Measurements from ENCODE around the gene PRKAG2. TPM values are rescaled to one million over a fixed set of nuclear protein-coding genes. Genes with fewer than 3 reads are reported as not detected.
"Not testable (repeated sequence)": the region's sequence is repeated elsewhere in the genome, so short reads cannot be mapped to it uniquely, and the experiment has no call there.

Gene PRKAG2
- total and polyA plus RNA-seq, 4 donors = 36.7 to 46.1 (median 40.0) TPM

DNA sequence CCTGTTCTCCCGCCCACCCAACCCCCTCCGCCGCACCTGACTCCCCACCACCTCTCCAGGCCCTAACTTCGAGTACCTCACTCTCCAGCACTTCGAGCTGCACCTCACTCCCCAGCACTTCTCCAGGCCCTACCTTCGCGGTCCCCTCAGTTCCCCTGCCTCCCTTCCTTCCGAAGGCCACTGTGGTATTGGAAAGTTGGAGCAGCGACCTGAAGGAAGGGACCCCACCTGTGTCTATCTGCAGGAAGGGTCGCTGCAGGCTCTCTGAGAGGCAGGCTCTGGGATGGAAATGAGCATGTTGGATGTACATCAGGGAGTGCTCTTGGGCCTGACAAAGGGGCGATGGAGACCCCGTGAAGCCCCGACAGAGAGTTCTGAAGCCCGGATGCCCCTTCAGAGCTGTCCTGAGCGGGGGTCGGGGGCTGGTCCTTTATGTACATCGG lies 122.2 kb downstream of the PRKAG2 start:
- H3K9me3 ChIP-seq (ENCODE audit: control insufficient read depth, insufficient read depth, low read length) = no peaks in the 10 kb centered on the region
- H3K36me3 ChIP-seq (ENCODE audit: control insufficient read depth, insufficient read depth, low read length) = no peaks in the 10 kb centered on the region
- H3K27me3 ChIP-seq (ENCODE audit: control insufficient read depth, insufficient read depth, low read length) = peaks cover 4% of the 10 kb centered on the region
- no peak overlapping the region for H3K4me3 ChIP-seq (ENCODE audit: low read depth, low read length)
- no peak for DNase-seq (ENCODE audit: low read depth in 4 of 6, low spot score in 6 of 6)
- WGBS (ENCODE audit: insufficient coverage) = 95% methylated on average over 12 of the region's 17 CpGs
- H3K27ac ChIP-seq (ENCODE audit: low read depth, low read length) = peak overlapping the region; percentile 19
- peaks cover 58% of the 10 kb centered on the region for H3K4me1 ChIP-seq (ENCODE audit: control insufficient read depth, insufficient read depth, low read length)

DNA sequence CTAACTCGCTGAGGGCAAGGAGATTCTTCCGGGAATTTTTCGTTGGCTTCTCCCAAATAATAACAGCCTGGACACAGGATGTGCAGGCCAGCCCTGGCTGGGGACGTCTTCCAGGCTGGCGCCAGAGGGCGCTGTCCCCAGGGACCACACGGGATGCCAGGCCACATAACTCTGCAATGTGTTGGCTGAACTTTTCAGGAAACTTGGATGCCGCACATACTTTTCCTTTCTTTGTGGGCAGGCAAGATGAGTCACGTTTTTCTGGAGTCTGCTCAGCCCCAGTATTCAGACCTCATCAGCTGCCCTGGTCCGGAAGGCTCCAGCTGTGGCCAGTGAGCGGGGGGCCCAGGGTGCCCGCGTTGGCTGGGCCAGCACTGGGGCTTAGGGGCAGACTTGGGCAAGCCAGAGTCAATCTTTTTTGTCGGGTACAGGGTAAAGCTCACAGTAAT lies 122.7 kb downstream of the PRKAG2 start:
- peak in 3 of 6 donors; percentile 38 to 82 (median 73) for DNase-seq (ENCODE audit: low read depth in 4 of 6, low spot score in 6 of 6)
- Histone ChIP-seq H3K9me3 (ENCODE audit: control insufficient read depth, insufficient read depth, low read length) (no peaks in the 10 kb centered on the region), H3K4me3 (ENCODE audit: low read depth, low read length) (no peak overlapping the region), H3K4me1 (ENCODE audit: control insufficient read depth, insufficient read depth, low read length) (peaks cover 53% of the 10 kb centered on the region), H3K27me3 (ENCODE audit: control insufficient read depth, insufficient read depth, low read length) (peaks cover 4% of the 10 kb centered on the region), H3K27ac (ENCODE audit: low read depth, low read length) (peak overlapping the region; percentile 63), H3K36me3 (ENCODE audit: control insufficient read depth, insufficient read depth, low read length) (no peaks in the 10 kb centered on the region)
- 40% methylated on average over 14 of the region's 14 CpGs for WGBS (ENCODE audit: insufficient coverage)

- no peaks in the 10 kb centered on the region for H3K36me3 ChIP-seq (ENCODE audit: control insufficient read depth, insufficient read depth, low read length)
- 95% methylated on average over 17 of the region's 19 CpGs for WGBS (ENCODE audit: insufficient coverage)
- peaks cover 43% of the 10 kb centered on the region for H3K4me1 ChIP-seq (ENCODE audit: control insufficient read depth, insufficient read depth, low read length)
- H3K27me3 ChIP-seq (ENCODE audit: control insufficient read depth, insufficient read depth, low read length) = peaks cover 2% of the 10 kb centered on the region
- H3K27ac ChIP-seq (ENCODE audit: low read depth, low read length) = no peak overlapping the region
- H3K4me3 ChIP-seq (ENCODE audit: low read depth, low read length) = no peak overlapping the region
- no peaks in the 10 kb centered on the region for H3K9me3 ChIP-seq (ENCODE audit: control insufficient read depth, insufficient read depth, low read length)
- DNase-seq (ENCODE audit: low read depth in 4 of 6, low spot score in 6 of 6) = no peak
These were observed 123.9 kb downstream of the PRKAG2 start for GRCh38 chr7:151752816-151753595.

DNA sequence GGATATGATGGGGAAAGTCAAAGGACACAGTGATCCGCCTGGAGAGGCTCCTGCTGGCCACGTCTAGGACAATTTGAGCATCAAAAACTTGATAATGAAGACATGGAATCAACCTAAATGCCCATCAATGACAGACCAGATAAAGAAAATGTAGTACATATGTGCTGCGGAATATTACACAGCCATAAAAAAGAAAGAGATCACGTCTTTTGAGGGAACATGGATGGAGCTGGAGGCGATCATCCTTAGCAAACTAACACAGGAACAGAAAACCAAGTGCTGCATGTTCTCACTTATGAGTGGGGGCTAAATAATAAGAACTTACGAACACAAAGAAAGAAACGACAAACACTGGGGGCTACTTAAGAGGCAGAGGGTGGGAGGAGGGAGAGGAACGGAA lies 124.9 kb downstream of the PRKAG2 start:
- no peak for DNase-seq (ENCODE audit: low read depth in 4 of 6, low spot score in 6 of 6)
- Histone ChIP-seq H3K36me3 (ENCODE audit: control insufficient read depth, insufficient read depth, low read length) (no peaks in the 10 kb centered on the region), H3K27ac (ENCODE audit: low read depth, low read length) (no peak overlapping the region), H3K4me3 (ENCODE audit: low read depth, low read length) (no peak overlapping the region), H3K9me3 (ENCODE audit: control insufficient read depth, insufficient read depth, low read length) (no peaks in the 10 kb centered on the region), H3K4me1 (ENCODE audit: control insufficient read depth, insufficient read depth, low read length) (peaks cover 33% of the 10 kb centered on the region), H3K27me3 (ENCODE audit: control insufficient read depth, insufficient read depth, low read length) (no peaks in the 10 kb centered on the region)
- WGBS (ENCODE audit: insufficient coverage) = 100% methylated on average over 3 of the region's 8 CpGs

DNA sequence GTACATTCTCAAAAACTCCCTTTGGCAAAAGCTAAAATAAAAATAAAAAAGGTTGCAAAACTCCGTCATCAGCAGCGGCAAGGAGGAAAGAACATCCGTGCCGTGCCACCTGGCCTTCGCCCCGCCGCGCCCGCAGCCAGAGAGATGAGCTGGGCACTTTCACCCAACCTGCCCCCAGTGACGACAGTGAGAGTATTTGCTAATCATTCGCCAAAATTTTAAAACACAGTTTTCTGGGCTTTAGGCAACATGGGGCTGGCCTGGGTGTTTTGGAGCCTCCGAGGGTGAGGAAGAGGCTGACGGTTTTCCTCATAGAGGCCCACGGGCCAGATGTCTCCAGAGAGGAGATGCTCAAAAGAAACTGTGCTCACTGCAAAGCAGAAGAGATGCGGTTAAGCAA lies 128.2 kb downstream of the PRKAG2 start:
- no peak overlapping the region for H3K27ac ChIP-seq (ENCODE audit: low read depth, low read length)
- H3K4me3 ChIP-seq (ENCODE audit: low read depth, low read length) = no peak overlapping the region
- no peaks in the 10 kb centered on the region for H3K36me3 ChIP-seq (ENCODE audit: control insufficient read depth, insufficient read depth, low read length)
- DNase-seq (ENCODE audit: low read depth in 4 of 6, low spot score in 6 of 6) = no peak
- H3K9me3 ChIP-seq (ENCODE audit: control insufficient read depth, insufficient read depth, low read length) = no peaks in the 10 kb centered on the region
- WGBS (ENCODE audit: insufficient coverage) = 98% methylated on average over 13 of the region's 15 CpGs
- H3K27me3 ChIP-seq (ENCODE audit: control insufficient read depth, insufficient read depth, low read length) = no peaks in the 10 kb centered on the region
- H3K4me1 ChIP-seq (ENCODE audit: control insufficient read depth, insufficient read depth, low read length) = peaks cover 23% of the 10 kb centered on the region

DNA sequence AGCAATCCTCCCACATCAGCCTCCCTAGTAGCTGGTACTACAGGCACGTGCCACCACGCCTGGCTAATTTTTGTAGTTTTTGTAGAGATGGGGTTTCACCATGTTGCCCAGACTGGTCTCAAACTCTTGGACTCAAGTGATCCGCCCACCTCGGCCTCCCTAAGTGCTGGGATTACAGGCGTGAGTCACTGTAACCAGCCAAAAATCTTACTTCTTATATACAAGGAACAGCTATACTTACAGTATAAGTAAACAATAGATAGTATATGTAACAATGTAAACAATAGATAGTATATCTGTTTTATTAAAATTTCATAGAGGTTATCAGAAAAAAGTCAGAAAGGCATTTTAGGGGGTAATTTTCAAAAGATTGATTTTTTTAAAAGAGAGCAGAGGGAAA lies 128.9 kb downstream of the PRKAG2 start:
- H3K27ac ChIP-seq (ENCODE audit: low read depth, low read length); H3K4me3 ChIP-seq (ENCODE audit: low read depth, low read length); H3K9me3 ChIP-seq (ENCODE audit: control insufficient read depth, insufficient read depth, low read length); H3K27me3 ChIP-seq (ENCODE audit: control insufficient read depth, insufficient read depth, low read length); H3K36me3 ChIP-seq (ENCODE audit: control insufficient read depth, insufficient read depth, low read length); DNase-seq (ENCODE audit: low read depth in 4 of 6, low spot score in 6 of 6): not testable (repeated sequence)
- WGBS (ENCODE audit: insufficient coverage) = no CpG with 5 or more reads among the region's 5 CpGs
- peaks cover 27% of the 10 kb centered on the region for H3K4me1 ChIP-seq (ENCODE audit: control insufficient read depth, insufficient read depth, low read length)

- no peak overlapping the region for H3K27ac ChIP-seq (ENCODE audit: low read depth, low read length)
- no peak for DNase-seq (ENCODE audit: low read depth in 4 of 6, low spot score in 6 of 6)
- 70% methylated on average over 11 of the region's 11 CpGs for WGBS (ENCODE audit: insufficient coverage)
- no peaks in the 10 kb centered on the region for H3K9me3 ChIP-seq (ENCODE audit: control insufficient read depth, insufficient read depth, low read length)
- H3K4me3 ChIP-seq (ENCODE audit: low read depth, low read length) = no peak overlapping the region
- peaks cover 34% of the 10 kb centered on the region for H3K4me1 ChIP-seq (ENCODE audit: control insufficient read depth, insufficient read depth, low read length)
- no peaks in the 10 kb centered on the region for H3K36me3 ChIP-seq (ENCODE audit: control insufficient read depth, insufficient read depth, low read length)
- no peaks in the 10 kb centered on the region for H3K27me3 ChIP-seq (ENCODE audit: control insufficient read depth, insufficient read depth, low read length)
These were observed 131.2 kb downstream of the PRKAG2 start for GRCh38 chr7:151745706-151746105.

DNA sequence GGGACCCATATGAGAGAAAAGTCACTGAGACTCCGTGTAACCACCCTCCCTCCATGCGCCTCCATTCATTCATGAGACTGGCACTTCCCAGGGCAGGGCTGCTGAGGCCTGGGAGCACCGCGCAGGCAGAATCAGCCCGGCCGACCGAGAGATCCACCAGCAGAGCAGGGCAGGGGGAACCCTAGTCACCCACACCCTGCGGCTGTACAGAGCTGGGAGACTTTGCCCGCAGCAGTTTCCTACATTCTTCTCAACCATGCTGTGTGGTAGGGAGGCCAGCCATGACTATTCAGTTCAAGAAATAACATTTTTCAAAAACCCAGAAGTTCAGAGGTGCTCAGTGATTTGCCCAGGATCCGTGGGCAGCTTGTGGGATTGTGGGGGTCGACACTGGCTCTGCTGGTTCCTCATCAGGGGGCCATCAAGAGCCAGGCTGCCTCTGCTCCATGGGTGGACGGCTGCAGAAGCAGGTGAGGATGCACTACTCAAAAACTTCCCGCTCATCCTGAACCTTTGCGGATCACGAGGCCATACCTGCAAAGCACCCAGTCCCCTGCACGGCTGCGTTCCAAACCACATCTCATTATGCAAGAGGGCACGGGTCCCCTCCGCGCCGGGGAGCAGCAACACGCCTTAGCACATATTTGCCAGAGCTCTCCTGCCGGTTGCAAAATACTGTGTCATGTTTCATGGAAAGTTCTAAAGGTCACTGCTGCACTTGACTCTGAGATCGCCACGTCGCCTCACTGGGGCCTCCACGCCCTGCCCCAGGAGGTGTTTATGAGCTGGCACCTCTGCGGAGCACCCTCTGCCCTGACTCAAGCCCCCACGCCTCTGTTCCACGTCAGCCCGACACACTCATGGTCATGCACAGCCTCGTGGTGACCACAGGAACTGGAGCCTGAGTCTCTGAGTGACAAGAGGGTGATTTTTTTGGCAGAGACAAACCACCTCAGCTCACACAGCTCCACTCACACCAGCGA lies 132.0 kb downstream of the PRKAG2 start:
- H3K4me3 ChIP-seq (ENCODE audit: low read depth, low read length) = no peak overlapping the region
- 84% methylated on average over 28 of the region's 33 CpGs for WGBS (ENCODE audit: insufficient coverage)
- DNase-seq (ENCODE audit: low read depth in 4 of 6, low spot score in 6 of 6) = no peak
- peaks cover 42% of the 10 kb centered on the region for H3K4me1 ChIP-seq (ENCODE audit: control insufficient read depth, insufficient read depth, low read length)
- H3K27me3 ChIP-seq (ENCODE audit: control insufficient read depth, insufficient read depth, low read length) = no peaks in the 10 kb centered on the region
- H3K9me3 ChIP-seq (ENCODE audit: control insufficient read depth, insufficient read depth, low read length) = no peaks in the 10 kb centered on the region
- no peak overlapping the region for H3K27ac ChIP-seq (ENCODE audit: low read depth, low read length)
- no peaks in the 10 kb centered on the region for H3K36me3 ChIP-seq (ENCODE audit: control insufficient read depth, insufficient read depth, low read length)

GRCh38 chr7:151744051-151744580 lies 132.8 kb downstream of the PRKAG2 start:
- 84% methylated on average over 17 of the region's 18 CpGs for WGBS (ENCODE audit: insufficient coverage)

More at GRCh38 chr7:151744051-151744580, 132.8 kb downstream of the PRKAG2 start:
- no peaks in the 10 kb centered on the region for H3K27me3 ChIP-seq (ENCODE audit: control insufficient read depth, insufficient read depth, low read length)
- H3K4me1 ChIP-seq (ENCODE audit: control insufficient read depth, insufficient read depth, low read length) = peaks cover 45% of the 10 kb centered on the region
- H3K9me3 ChIP-seq (ENCODE audit: control insufficient read depth, insufficient read depth, low read length) = no peaks in the 10 kb centered on the region
- no peaks in the 10 kb centered on the region for H3K36me3 ChIP-seq (ENCODE audit: control insufficient read depth, insufficient read depth, low read length)
- H3K27ac ChIP-seq (ENCODE audit: low read depth, low read length) = no peak overlapping the region
- no peak overlapping the region for H3K4me3 ChIP-seq (ENCODE audit: low read depth, low read length)
- no peak for DNase-seq (ENCODE audit: low read depth in 4 of 6, low spot score in 6 of 6)
